ENCODE measurements around the gene ZNF821. TPM values are rescaled to one million over a fixed set of nuclear protein-coding genes. Genes with fewer than 3 reads are reported as not detected.
"Not testable (repeated sequence)": the region's sequence is repeated elsewhere in the genome, so short reads cannot be mapped to it uniquely, and the experiment has no call there.

The ZNF821 gene
- total RNA-seq, 1 donor from 2014 or later, result 9.6 TPM

- DNase-seq (ENCODE audit: low spot score), result no peak
These were observed 24.0 kb downstream of the ZNF821 start for GRCh38 chr16:71859762-71860521.

- peak; percentile 27 for DNase-seq (ENCODE audit: low spot score)
These were observed 27.9 kb downstream of the ZNF821 start for GRCh38 chr16:71855937-71856662.

- DNase-seq (ENCODE audit: low spot score), result no peak
These were observed 29.5 kb downstream of the ZNF821 start for GRCh38 chr16:71854369-71854948.

GRCh38 chr16:71853413-71853812 lies 30.6 kb downstream of the ZNF821 start:
- DNase-seq (ENCODE audit: low spot score), result no peak

- DNase-seq (ENCODE audit: low spot score), result no peak
These were observed 31.4 kb downstream of the ZNF821 start for GRCh38 chr16:71852561-71852960.

- no peak for DNase-seq (ENCODE audit: low spot score)
These were observed 31.8 kb downstream of the ZNF821 start for GRCh38 chr16:71852158-71852557.

- DNase-seq (ENCODE audit: low spot score), result peak; percentile 94
These were observed 32.2 kb downstream of the ZNF821 start for GRCh38 chr16:71851746-71852145.

- no peak for DNase-seq (ENCODE audit: low spot score)
These were observed 35.4 kb downstream of the ZNF821 start for GRCh38 chr16:71848622-71849021.

- DNase-seq (ENCODE audit: low spot score), result no peak
These were observed 36.9 kb downstream of the ZNF821 start for GRCh38 chr16:71847096-71847495.

- no peak for DNase-seq (ENCODE audit: low spot score)
These were observed 37.6 kb downstream of the ZNF821 start for GRCh38 chr16:71846431-71846830.

- peak; percentile 93 for DNase-seq (ENCODE audit: low spot score)
These were observed 38.1 kb downstream of the ZNF821 start, which contains the start of gene ATXN1L for GRCh38 chr16:71845639-71846430. ATXN1L (plus strand) TSS chr16:71845976; CDS start chr16:71849741, 3,765 bp downstream.

- DNase-seq (ENCODE audit: low spot score), result no peak
These were observed 40.4 kb downstream of the ZNF821 start for GRCh38 chr16:71843572-71843971.

GRCh38 chr16:71840052-71840451 lies 43.9 kb downstream of the ZNF821 start:
- no peak for DNase-seq (ENCODE audit: low spot score)

GRCh38 chr16:71837150-71837549 lies 46.8 kb downstream of the ZNF821 start:
- DNase-seq (ENCODE audit: low spot score), result no peak

- DNase-seq (ENCODE audit: low spot score), result no peak
These were observed 49.7 kb downstream of the ZNF821 start for GRCh38 chr16:71834291-71834690.

GRCh38 chr16:71832112-71832511 lies 51.9 kb downstream of the ZNF821 start:
- not testable (repeated sequence) for DNase-seq (ENCODE audit: low spot score)

- DNase-seq (ENCODE audit: low spot score), result not testable (repeated sequence)
These were observed 52.3 kb downstream of the ZNF821 start for GRCh38 chr16:71831698-71832097.

- DNase-seq (ENCODE audit: low spot score), result no peak
These were observed 53.6 kb downstream of the ZNF821 start for GRCh38 chr16:71830359-71830758.

- no peak for DNase-seq (ENCODE audit: low spot score)
These were observed 57.4 kb downstream of the ZNF821 start for GRCh38 chr16:71826533-71827017.

- not testable (repeated sequence) for DNase-seq (ENCODE audit: low spot score)
These were observed 66.9 kb downstream of the ZNF821 start for GRCh38 chr16:71817155-71817500.

- no peak for DNase-seq (ENCODE audit: low spot score)
These were observed 72.7 kb downstream of the ZNF821 start for GRCh38 chr16:71811261-71811803.

Data from umbilical cord (tissue), 2 donors.